Measurements from ENCODE around the gene RAMACL. TPM values are rescaled to one million over a fixed set of nuclear protein-coding genes. Genes with fewer than 3 reads are reported as not detected.

RAMACL gene
- total and polyA plus RNA-seq, 2 experiments from 2014 or later: 1.1 TPM

DNA sequence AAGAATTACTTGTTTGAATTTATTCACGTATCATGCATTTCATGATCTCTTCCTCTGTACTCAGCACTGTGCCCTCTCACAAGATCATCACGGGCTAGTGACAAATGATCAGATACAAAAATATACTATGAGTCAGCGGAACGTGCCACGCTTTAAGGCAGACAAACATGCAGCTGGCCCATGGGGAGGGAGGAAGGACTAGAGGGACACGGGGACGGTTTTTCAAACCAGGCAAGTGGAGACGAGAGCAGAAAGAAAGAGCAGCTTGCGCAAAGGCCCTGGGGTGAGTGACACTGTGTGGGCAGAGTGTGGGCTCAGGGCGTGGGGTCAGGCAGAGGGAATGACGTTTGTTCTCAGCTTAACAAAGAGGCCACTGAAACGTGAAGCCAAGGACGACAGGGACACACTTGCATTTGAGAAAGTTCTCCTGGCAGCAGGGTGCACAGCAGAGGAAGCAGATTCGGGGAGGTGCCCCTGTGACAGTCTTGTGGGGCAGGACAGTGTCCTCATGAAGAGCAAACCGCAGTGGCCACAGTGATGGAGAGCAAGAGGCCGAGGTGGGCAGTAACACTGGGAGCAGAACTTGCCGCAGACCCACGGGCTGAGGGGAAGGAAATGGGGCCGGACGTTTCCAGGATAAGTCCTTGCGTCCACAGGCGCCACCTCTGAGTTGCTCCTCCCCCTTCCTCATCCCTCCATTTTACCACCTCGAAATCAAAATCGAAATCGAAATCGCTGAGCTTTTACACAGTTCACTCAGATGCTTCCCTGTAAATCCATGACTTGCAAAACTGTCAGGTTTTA, 47.5 kb upstream of the RAMACL start:
- Histone ChIP-seq H4K20me1 (ENCODE audit: insufficient read depth, poor library complexity, severe bottlenecking) (no peaks in the 10 kb centered on the region), H2AFZ (no peak overlapping the region), H3K27me3 (peaks cover 8% of the 10 kb centered on the region), H3K9me3 (ENCODE audit: low read depth) (no peaks in the 10 kb centered on the region), H3K4me1 (ENCODE audit: insufficient read depth) (no peaks in the 10 kb centered on the region), H3K9me2 (replicated peaks; ENCODE audit: insufficient read depth) (no peaks in the 10 kb centered on the region), H3K36me3 (replicated peaks; ENCODE audit: insufficient read depth, low read depth) (no peaks in the 10 kb centered on the region), H3K27ac (no peak overlapping the region), H3K79me2 (no peaks in the 10 kb centered on the region), H3K4me3 (no peak overlapping the region), H3K4me2 (no peak overlapping the region)
- DNase-seq (ENCODE audit: low spot score): no peak
- 87% methylated on average over 26 of the region's 26 CpGs for WGBS (ENCODE audit: low lambda C conversion rate, missing lambda C conversion rate)
- TF ChIP-seq EZH2phosphoT487 (IDR thresholded peaks at IDR 0.05; ENCODE audit: low read depth, severe bottlenecking, unreplicated experiment) (no peak), EZH2 (IDR thresholded peaks at IDR 0.05; ENCODE audit: borderline replicate concordance) (no peak)
- TF ChIP-seq, protein P1, sequence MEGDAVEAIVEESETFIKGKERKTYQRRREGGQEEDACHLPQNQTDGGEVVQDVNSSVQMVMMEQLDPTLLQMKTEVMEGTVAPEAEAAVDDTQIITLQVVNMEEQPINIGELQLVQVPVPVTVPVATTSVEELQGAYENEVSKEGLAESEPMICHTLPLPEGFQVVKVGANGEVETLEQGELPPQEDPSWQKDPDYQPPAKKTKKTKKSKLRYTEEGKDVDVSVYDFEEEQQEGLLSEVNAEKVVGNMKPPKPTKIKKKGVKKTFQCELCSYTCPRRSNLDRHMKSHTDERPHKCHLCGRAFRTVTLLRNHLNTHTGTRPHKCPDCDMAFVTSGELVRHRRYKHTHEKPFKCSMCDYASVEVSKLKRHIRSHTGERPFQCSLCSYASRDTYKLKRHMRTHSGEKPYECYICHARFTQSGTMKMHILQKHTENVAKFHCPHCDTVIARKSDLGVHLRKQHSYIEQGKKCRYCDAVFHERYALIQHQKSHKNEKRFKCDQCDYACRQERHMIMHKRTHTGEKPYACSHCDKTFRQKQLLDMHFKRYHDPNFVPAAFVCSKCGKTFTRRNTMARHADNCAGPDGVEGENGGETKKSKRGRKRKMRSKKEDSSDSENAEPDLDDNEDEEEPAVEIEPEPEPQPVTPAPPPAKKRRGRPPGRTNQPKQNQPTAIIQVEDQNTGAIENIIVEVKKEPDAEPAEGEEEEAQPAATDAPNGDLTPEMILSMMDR (IDR thresholded peaks at IDR 0.05; ENCODE audit: poor library complexity): no peak

DNA sequence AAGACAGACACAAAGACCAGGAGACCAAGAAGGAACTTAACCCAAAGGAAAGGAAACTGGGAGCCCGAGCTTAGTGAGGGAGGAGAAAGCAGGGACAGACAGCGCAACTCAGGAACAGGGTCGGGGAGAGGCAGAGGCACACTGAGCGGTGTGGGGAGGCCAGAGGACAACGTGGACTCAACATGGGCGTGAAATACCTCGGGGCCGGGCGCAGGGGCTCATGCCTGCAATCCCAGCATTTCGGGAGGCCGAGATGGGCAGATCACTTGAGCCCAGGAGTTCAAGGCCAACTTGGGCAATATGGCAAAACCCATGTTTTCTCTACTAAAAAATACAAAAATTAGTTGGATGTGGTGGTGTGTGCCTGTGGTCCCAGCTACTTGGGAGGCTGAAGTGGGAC, 46.3 kb upstream of the RAMACL start:
- no peaks in the 10 kb centered on the region for H3K9me2 ChIP-seq (replicated peaks; ENCODE audit: insufficient read depth)
- peaks cover 8% of the 10 kb centered on the region for H3K27me3 ChIP-seq
- no peaks in the 10 kb centered on the region for H3K36me3 ChIP-seq (replicated peaks; ENCODE audit: insufficient read depth, low read depth)
- no peak overlapping the region for H2AFZ ChIP-seq
- no peak overlapping the region for H3K27ac ChIP-seq
- H3K4me3 ChIP-seq: no peak overlapping the region
- no peak overlapping the region for H3K4me2 ChIP-seq
- WGBS (ENCODE audit: low lambda C conversion rate, missing lambda C conversion rate): 91% methylated on average over 11 of the region's 11 CpGs
- H3K4me1 ChIP-seq (ENCODE audit: insufficient read depth): no peaks in the 10 kb centered on the region
- TF ChIP-seq, protein P1 (IDR thresholded peaks at IDR 0.05; ENCODE audit: poor library complexity): no peak
- no peak for TF ChIP-seq EZH2phosphoT487 (IDR thresholded peaks at IDR 0.05; ENCODE audit: low read depth, severe bottlenecking, unreplicated experiment)
- TF ChIP-seq EZH2 (IDR thresholded peaks at IDR 0.05; ENCODE audit: borderline replicate concordance): no peak
- no peaks in the 10 kb centered on the region for H3K9me3 ChIP-seq (ENCODE audit: low read depth)
- DNase-seq (ENCODE audit: low spot score): no peak
- no peaks in the 10 kb centered on the region for H4K20me1 ChIP-seq (ENCODE audit: insufficient read depth, poor library complexity, severe bottlenecking)
- H3K79me2 ChIP-seq: no peaks in the 10 kb centered on the region

DNA sequence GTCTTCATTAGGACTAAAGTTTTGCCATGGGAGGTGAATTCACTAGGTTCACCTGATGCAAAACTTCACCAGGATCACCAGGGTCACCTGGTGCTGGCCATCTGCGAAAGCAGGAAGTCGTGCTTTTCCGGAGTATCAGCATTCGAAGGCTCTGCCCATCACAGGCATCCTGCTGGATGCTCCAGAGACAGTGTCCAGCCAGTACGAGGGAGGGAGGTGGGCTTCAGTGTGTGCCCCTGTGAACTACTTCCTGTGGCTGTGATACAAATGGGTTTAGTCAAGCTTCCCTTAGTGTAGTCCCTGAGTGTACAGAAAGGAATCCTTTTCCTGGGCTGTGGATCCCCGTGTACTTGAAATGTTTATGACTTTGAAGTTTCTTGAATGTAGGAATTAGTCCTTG, 44.0 kb upstream of the RAMACL start:
- no peaks in the 10 kb centered on the region for H3K9me3 ChIP-seq (ENCODE audit: low read depth)
- no peak overlapping the region for H3K4me3 ChIP-seq
- no peak overlapping the region for H2AFZ ChIP-seq
- H3K27me3 ChIP-seq: peaks cover 8% of the 10 kb centered on the region
- no peak overlapping the region for H3K27ac ChIP-seq
- H3K79me2 ChIP-seq: peaks cover 6% of the 10 kb centered on the region
- DNase-seq (ENCODE audit: low spot score): no peak
- H4K20me1 ChIP-seq (ENCODE audit: insufficient read depth, poor library complexity, severe bottlenecking): no peaks in the 10 kb centered on the region
- peaks cover 6% of the 10 kb centered on the region for H3K4me1 ChIP-seq (ENCODE audit: insufficient read depth)
- no peaks in the 10 kb centered on the region for H3K36me3 ChIP-seq (replicated peaks; ENCODE audit: insufficient read depth, low read depth)
- H3K4me2 ChIP-seq: no peak overlapping the region
- TF ChIP-seq EZH2phosphoT487 (IDR thresholded peaks at IDR 0.05; ENCODE audit: low read depth, severe bottlenecking, unreplicated experiment) (no peak), EZH2 (IDR thresholded peaks at IDR 0.05; ENCODE audit: borderline replicate concordance) (no peak)
- TF ChIP-seq, protein P1 (IDR thresholded peaks at IDR 0.05; ENCODE audit: poor library complexity): no peak
- WGBS (ENCODE audit: low lambda C conversion rate, missing lambda C conversion rate): 84% methylated on average over 6 of the region's 6 CpGs
- no peaks in the 10 kb centered on the region for H3K9me2 ChIP-seq (replicated peaks; ENCODE audit: insufficient read depth)
